Measurements from ENCODE around the gene THAP4. TPM values are rescaled to one million over a fixed set of nuclear protein-coding genes. Genes with fewer than 3 reads are reported as not detected.

Gene THAP4
- total RNA-seq, 2 experiments from 2014 or later = 27.5 to 31.4 TPM

- POLR2A ChIA-PET = no interaction called here
- no peak for TF ChIP-seq CTCF (IDR thresholded peaks at IDR 0.05)
- Mint-ChIP-seq H3K4me3 (no peak overlapping the region), H3K4me1 (ENCODE audit: low read depth) (peaks cover 19% of the 10 kb centered on the region), H3K27me3 (no peaks in the 10 kb centered on the region), H3K9me3 (no peaks in the 10 kb centered on the region), H3K27ac (no peak overlapping the region), H3K36me3 (ENCODE audit: low read depth) (peaks cover 67% of the 10 kb centered on the region)
- DNase-seq (no peak), ATAC-seq (ENCODE audit: poor library complexity) (no peak)
- Histone ChIP-seq H3K4me1 (ENCODE audit: insufficient read depth, low read length) (peaks cover 10% of the 10 kb centered on the region), H3K27me3 (ENCODE audit: control insufficient read depth in 1 of 2, insufficient read depth in 2 of 2, low read length in 2 of 2) (no peaks in the 10 kb centered on the region), H3K9me3 (ENCODE audit: control insufficient read depth in 1 of 2, insufficient read depth in 1 of 2, low read length in 2 of 2) (no peaks in the 10 kb centered on the region), H3K27ac (ENCODE audit: low read depth in 1 of 2, low read length in 2 of 2) (no peak overlapping the region), H3K4me3 (ENCODE audit: low read length) (no peak overlapping the region), H3K36me3 (ENCODE audit: insufficient read depth, low read length) (peaks cover 35% of the 10 kb centered on the region)
- CTCF ChIA-PET = interaction anchor here (1.6 to 2.2 kb wide), 2 partner anchors 23 to 55 kb away, joined by 3 to 7 read pairs; partner anchors contain the start of gene DTYMK
- intact Hi-C loops (cut with DNase I, micrococcal nuclease) = loop anchor here (5.0 to 10.0 kb wide), 3 partner anchors 52 to 1048 kb away; partner anchors contain the start of genes CAPN10 (in 1 of the 2), DTYMK (in 1 of the 2) and STK25 (in 1 of the 2)
These were observed 4.3 kb downstream of the THAP4 start for GRCh38 chr2:241632478-241633325.

- H3K36me3 ChIP-seq (ENCODE audit: insufficient read depth, low read length) = peaks cover 40% of the 10 kb centered on the region
These were observed 7.1 kb downstream of the THAP4 start for GRCh38 chr2:241629762-241630435.

More at GRCh38 chr2:241629762-241630435, 7.1 kb downstream of the THAP4 start:
- intact Hi-C loops (cut with DNase I, micrococcal nuclease) = loop anchor here (5.0 to 10.0 kb wide), 3 partner anchors 55 to 1045 kb away; partner anchors contain the start of genes CAPN10 (in 1 of the 2), DTYMK (in 1 of the 2) and STK25 (in 1 of the 2)
- H3K9me3 Mint-ChIP-seq = no peaks in the 10 kb centered on the region
- no peaks in the 10 kb centered on the region for H3K27me3 Mint-ChIP-seq
- H3K36me3 Mint-ChIP-seq (ENCODE audit: low read depth) = peaks cover 63% of the 10 kb centered on the region
- Histone ChIP-seq H3K4me1 (ENCODE audit: insufficient read depth, low read length) (no peaks in the 10 kb centered on the region), H3K4me3 (ENCODE audit: low read length) (no peak overlapping the region), H3K27ac (ENCODE audit: low read depth in 1 of 2, low read length in 2 of 2) (no peak overlapping the region), H3K9me3 (ENCODE audit: control insufficient read depth in 1 of 2, insufficient read depth in 1 of 2, low read length in 2 of 2) (no peaks in the 10 kb centered on the region), H3K27me3 (ENCODE audit: control insufficient read depth in 1 of 2, insufficient read depth in 2 of 2, low read length in 2 of 2) (no peaks in the 10 kb centered on the region)
- H3K4me3 Mint-ChIP-seq = no peak overlapping the region
- peaks cover 13% of the 10 kb centered on the region for H3K4me1 Mint-ChIP-seq (ENCODE audit: low read depth)
- ChIA-PET CTCF (no interaction called here), POLR2A (interaction anchor here (1.2 kb wide), 2 partner anchors 8 to 1064 kb away, joined by 3 read pairs; partner anchors contain the start of gene ATG4B)
- DNase-seq (no peak), ATAC-seq (ENCODE audit: poor library complexity) (no peak)
- TF ChIP-seq CTCF (IDR thresholded peaks at IDR 0.05) = no peak
- H3K27ac Mint-ChIP-seq = no peak overlapping the region

Measured in CD4-positive, alpha-beta T cell (primary cell).